IPS-NIHi11 (cell line): ENCODE measurements around the gene RPUSD4.
A peak's percentile ranks its signal among the peaks of the same experiment; 100 is the strongest.

Experiments used
- DNase-seq: peaks from one replicate; pipeline ENCODE4 v3.0.0; 2012; ENCODE audit warnings: mixed read lengths, low spot score

Gene RPUSD4

GRCh38 chr11:126157326-126158030 lies 54.0 kb downstream of the RPUSD4 start:
- DNase-seq: peak; percentile 3

DNA sequence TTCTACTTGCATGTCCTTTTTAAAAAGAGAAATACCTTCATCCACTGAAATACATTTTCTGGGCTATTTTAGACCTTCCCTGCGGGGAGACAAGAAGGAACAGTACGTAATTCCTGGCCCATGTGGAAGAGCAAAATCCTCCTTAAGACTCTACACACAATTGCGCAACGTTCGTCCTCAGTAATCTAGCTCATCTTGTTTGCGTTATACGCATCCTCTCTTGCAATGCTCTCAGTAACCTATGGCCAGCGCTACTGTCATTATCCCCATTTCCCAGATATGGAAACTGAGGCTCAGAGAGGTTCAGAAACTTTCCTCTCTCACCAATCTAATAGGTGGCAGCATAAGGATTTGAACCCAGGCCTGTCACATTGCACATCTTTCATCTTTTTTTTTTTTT lies 54.6 kb downstream of the RPUSD4 start:
- DNase-seq: no peak

DNA sequence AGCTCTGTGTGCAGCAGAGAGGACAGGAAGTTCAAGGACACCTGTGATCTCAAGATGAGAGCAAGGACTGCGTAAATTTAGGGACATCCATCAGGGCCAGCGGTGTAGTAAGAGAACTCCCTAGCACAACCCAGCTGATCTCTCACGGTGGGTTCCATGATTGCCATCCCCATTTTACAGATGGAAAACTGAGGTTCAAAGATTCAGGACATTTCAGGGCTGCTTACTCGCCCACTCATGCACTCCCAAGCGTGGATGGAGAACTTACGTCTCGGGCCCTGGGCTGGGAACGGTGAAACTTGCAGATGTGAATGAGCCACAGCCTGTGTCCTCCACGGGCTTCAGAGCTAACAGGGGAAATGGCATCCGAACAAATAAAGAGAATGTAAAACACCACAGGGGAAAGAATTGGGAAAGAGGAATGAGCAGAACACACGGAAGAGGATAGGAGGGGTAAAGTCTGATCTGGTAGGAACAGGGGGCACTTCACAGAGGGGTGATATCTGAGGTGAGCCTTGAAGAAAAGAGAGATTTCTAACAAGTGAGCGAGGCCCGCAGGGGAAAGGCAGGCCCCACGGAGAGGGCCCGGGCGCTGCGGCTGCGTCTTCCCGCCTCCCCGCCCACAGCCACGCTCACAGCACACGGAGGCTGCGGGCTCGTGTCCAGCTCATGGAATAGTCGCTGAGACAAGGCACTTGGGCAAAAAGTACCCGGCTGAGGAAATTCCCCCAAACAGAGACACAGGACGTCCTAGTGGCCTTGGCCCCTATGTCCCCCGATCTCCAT lies 55.9 kb downstream of the RPUSD4 start:
- no peak for DNase-seq

- DNase-seq: no peak
Measured at GRCh38 chr11:126154691-126155090, 56.8 kb downstream of the RPUSD4 start.

GRCh38 chr11:126153972-126154371 lies 57.5 kb downstream of the RPUSD4 start:
- no peak for DNase-seq

DNA sequence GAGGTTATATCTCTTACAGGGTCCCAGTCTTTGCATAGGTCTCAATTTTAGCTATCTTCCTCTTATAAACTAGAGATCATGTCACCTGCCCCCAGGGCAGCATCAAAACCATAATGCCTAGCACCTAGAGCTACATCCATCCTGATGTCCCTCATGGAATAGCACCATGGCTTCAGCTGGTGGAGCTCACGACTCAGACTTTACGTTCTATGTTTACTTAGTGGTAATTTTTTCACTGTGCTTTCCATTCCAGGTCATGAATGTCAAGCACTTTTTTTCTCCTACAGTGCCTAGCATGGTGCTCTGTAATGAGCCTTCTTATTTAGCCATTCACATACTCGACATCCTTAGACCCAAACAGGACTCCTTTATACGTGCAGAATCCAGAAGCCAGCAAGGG lies 58.4 kb downstream of the RPUSD4 start:
- DNase-seq: no peak

DNA sequence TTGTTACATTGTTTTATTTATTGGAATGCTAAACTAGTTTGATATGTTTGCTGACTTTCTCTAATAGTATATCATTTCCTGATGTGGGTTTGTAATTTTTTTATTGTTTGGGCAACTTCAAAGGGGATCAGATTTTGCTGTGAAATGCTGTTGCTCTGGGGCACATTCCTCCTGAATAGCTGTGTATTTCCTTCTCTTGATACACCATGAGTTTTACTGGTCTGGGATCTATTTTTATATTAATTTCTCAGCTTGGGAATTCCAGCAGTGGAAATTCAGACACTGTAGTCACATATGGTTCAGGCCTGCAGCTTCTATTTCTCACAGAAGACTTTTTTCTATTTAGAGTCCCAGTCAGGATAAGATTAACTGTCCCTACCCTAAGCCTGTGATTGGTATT lies 58.9 kb downstream of the RPUSD4 start:
- no peak for DNase-seq

DNA sequence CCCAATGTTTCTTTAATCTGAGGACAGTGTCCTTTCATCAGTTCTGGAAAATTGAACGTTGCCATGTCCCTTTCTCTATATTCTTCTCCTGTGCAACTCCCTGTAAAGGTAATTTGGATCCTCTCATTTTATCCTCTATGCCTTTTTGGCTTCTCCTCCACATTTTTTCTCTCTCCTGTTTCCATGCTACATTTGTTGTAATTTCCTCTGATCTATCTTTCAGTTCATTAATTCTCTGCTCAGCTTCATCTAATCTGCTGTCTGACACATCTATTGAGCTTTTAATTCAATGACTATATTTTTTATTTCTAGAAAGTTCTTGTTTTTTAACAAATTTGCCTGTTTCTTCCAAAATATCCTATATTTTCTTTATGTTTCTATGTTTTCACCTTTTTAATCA lies 59.3 kb downstream of the RPUSD4 start:
- no peak for DNase-seq
